ENCODE results near the gene C4orf54.

The C4orf54 gene

GRCh38 chr4:99657798-99658197 lies at the start of gene C4orf54:
TSS of gene C4orf54 (minus strand) at chr4:99657828. CDS start at chr4:99654648, 3,180 bp downstream.
- no peak for DNase-seq (ENCODE audit: low spot score)

- no peak for DNase-seq (ENCODE audit: low spot score)
Observed at GRCh38 chr4:99705891-99706290, 48.3 kb upstream of the C4orf54 start.

- DNase-seq (ENCODE audit: low spot score) = no peak
Observed at GRCh38 chr4:99696801-99697200, 39.2 kb upstream of the C4orf54 start.

- DNase-seq (ENCODE audit: low spot score) = no peak
Observed at GRCh38 chr4:99693140-99693539, 35.5 kb upstream of the C4orf54 start.

GRCh38 chr4:99690990-99691389 lies 33.4 kb upstream of the C4orf54 start:
- no peak for DNase-seq (ENCODE audit: low spot score)

- no peak for DNase-seq (ENCODE audit: low spot score)
Observed at GRCh38 chr4:99690472-99690871, 32.8 kb upstream of the C4orf54 start.

- no peak for DNase-seq (ENCODE audit: low spot score)
Observed at GRCh38 chr4:99687120-99687519, 29.5 kb upstream of the C4orf54 start.

GRCh38 chr4:99685234-99685633 lies 27.6 kb upstream of the C4orf54 start:
- no peak for DNase-seq (ENCODE audit: low spot score)

GRCh38 chr4:99683895-99684294 lies 26.3 kb upstream of the C4orf54 start:
- DNase-seq (ENCODE audit: low spot score) = no peak

- DNase-seq (ENCODE audit: low spot score) = no peak
Observed at GRCh38 chr4:99679976-99680375, 22.3 kb upstream of the C4orf54 start.

GRCh38 chr4:99679204-99679603 lies 21.6 kb upstream of the C4orf54 start:
- DNase-seq (ENCODE audit: low spot score) = no peak

- no peak for DNase-seq (ENCODE audit: low spot score)
Observed at GRCh38 chr4:99677161-99677560, 19.5 kb upstream of the C4orf54 start.

- no peak for DNase-seq (ENCODE audit: low spot score)
Observed at GRCh38 chr4:99670409-99671073, 12.9 kb upstream of the C4orf54 start.

GRCh38 chr4:99669084-99669483 lies 11.5 kb upstream of the C4orf54 start:
- DNase-seq (ENCODE audit: low spot score) = no peak

- DNase-seq (ENCODE audit: low spot score) = no peak
Observed at GRCh38 chr4:99668472-99668871, 10.8 kb upstream of the C4orf54 start.

GRCh38 chr4:99665983-99666382 lies 8.4 kb upstream of the C4orf54 start:
- no peak for DNase-seq (ENCODE audit: low spot score)

GRCh38 chr4:99664716-99665115 lies 7.1 kb upstream of the C4orf54 start:
- DNase-seq (ENCODE audit: low spot score) = no peak

- DNase-seq (ENCODE audit: low spot score) = no peak
Observed at GRCh38 chr4:99661907-99662306, 4.3 kb upstream of the C4orf54 start.

GRCh38 chr4:99658666-99659065 lies 1.0 kb upstream of the C4orf54 start:
- no peak for DNase-seq (ENCODE audit: low spot score)

GRCh38 chr4:99655308-99656081 lies 2.1 kb downstream of the C4orf54 start:
- no peak for DNase-seq (ENCODE audit: low spot score)

- no peak for DNase-seq (ENCODE audit: low spot score)
Observed at GRCh38 chr4:99654361-99654761, 3.3 kb downstream of the C4orf54 start.

GRCh38 chr4:99653916-99654315 lies 3.7 kb downstream of the C4orf54 start:
- no peak for DNase-seq (ENCODE audit: low spot score)

- no peak for DNase-seq (ENCODE audit: low spot score)
Observed at GRCh38 chr4:99652596-99653436, 4.8 kb downstream of the C4orf54 start.

Data from CD4-positive, alpha-beta T cell treated with Interleukin-15 for 4 hours (primary cell).